ENCODE measurements around the gene AGRP. TPM values are rescaled to one million over a fixed set of nuclear protein-coding genes. Genes with fewer than 3 reads are reported as not detected.

AGRP gene
- total and polyA plus RNA-seq, 7 donors: not detected

GRCh38 chr16:67525176-67525860 lies 42.0 kb upstream of the AGRP start:
- Histone ChIP-seq H3K27me3 (no peaks in the 10 kb centered on the region), H3K4me3 (no peak overlapping the region), H3K27ac (no peak overlapping the region), H3K9me3 (no peaks in the 10 kb centered on the region), H3K36me3 (no peaks in the 10 kb centered on the region), H3K4me1 (peaks cover 0 to 24% (median 14%) of the 10 kb centered on the region in 4 donors)
- TF ChIP-seq EP300 (IDR thresholded peaks at IDR 0.05): no peak
- no peak for TF ChIP-seq POLR2AphosphoS5 (IDR thresholded peaks at IDR 0.05)
- TF ChIP-seq POLR2A (IDR thresholded peaks at IDR 0.05): no peak
- TF ChIP-seq CTCF (IDR thresholded peaks at IDR 0.05): no peak
- DNase-seq: no peak
- WGBS, 2 donors: 74 to 81% methylated on average over 11 of the region's 11 CpGs
- intact Hi-C loops (cut with DNase I): loop anchor here (10.0 kb wide), 3 partner anchors 279 to 409 kb away; partner anchors contain the start of genes CENPT, CTRL, NUTF2 and PSMB10

- Histone ChIP-seq H3K27me3 (no peaks in the 10 kb centered on the region), H3K4me3 (peak overlapping the region; percentile 26 to 52 (median 50)), H3K9me3 (no peaks in the 10 kb centered on the region), H3K27ac (peak overlapping the region; percentile 94 to 96 (median 96)), H3K36me3 (no peaks in the 10 kb centered on the region), H3K4me1 (peaks cover 0 to 16% (median 12%) of the 10 kb centered on the region in 4 donors)
- DNase-seq: peak; percentile 98
- WGBS, 2 donors: 0 to 1% methylated on average over 25 of the region's 25 CpGs
- intact Hi-C loops (cut with DNase I): loop anchor here (1.0 to 10.0 kb wide), 7 partner anchors 39 to 414 kb away; partner anchors contain the start of genes AGRP, ATP6V0D1, CENPT and CTCF
- TF ChIP-seq CTCF (IDR thresholded peaks at IDR 0.05) (peak; percentile 84 to 96 (median 89)), POLR2AphosphoS5 (IDR thresholded peaks at IDR 0.05) (peak; percentile 17 to 65 (median 56)), EP300 (IDR thresholded peaks at IDR 0.05) (no peak)
Measured at GRCh38 chr16:67521095-67521804, 37.9 kb upstream of the AGRP start.

GRCh38 chr16:67519242-67519641 lies 35.9 kb upstream of the AGRP start:
- TF ChIP-seq EP300 (IDR thresholded peaks at IDR 0.05): no peak
- no peak for TF ChIP-seq CTCF (IDR thresholded peaks at IDR 0.05)
- no peak for TF ChIP-seq POLR2A (IDR thresholded peaks at IDR 0.05)
- TF ChIP-seq POLR2AphosphoS5 (IDR thresholded peaks at IDR 0.05): no peak
- Histone ChIP-seq H3K27me3 (no peaks in the 10 kb centered on the region), H3K36me3 (no peaks in the 10 kb centered on the region), H3K27ac (no peak overlapping the region), H3K4me3 (no peak overlapping the region), H3K9me3 (no peaks in the 10 kb centered on the region), H3K4me1 (peaks cover 0 to 21% (median 13%) of the 10 kb centered on the region in 4 donors)
- DNase-seq: no peak
- intact Hi-C loops (cut with DNase I): no loop called here
- WGBS, 2 donors: 75 to 81% methylated on average over 4 of the region's 4 CpGs

GRCh38 chr16:67518676-67519075 lies 35.3 kb upstream of the AGRP start:
- intact Hi-C loops (cut with DNase I): no loop called here
- no peaks in the 10 kb centered on the region for H3K27me3 ChIP-seq
- no peak for DNase-seq
- WGBS, 2 donors: 60 to 81% methylated on average over 8 of the region's 8 CpGs
- H3K9me3 ChIP-seq: no peaks in the 10 kb centered on the region
- no peaks in the 10 kb centered on the region for H3K36me3 ChIP-seq
- no peak overlapping the region for H3K27ac ChIP-seq
- TF ChIP-seq EP300 (IDR thresholded peaks at IDR 0.05) (no peak), CTCF (IDR thresholded peaks at IDR 0.05) (no peak), POLR2AphosphoS5 (IDR thresholded peaks at IDR 0.05) (no peak), POLR2A (IDR thresholded peaks at IDR 0.05) (no peak)
- H3K4me1 ChIP-seq: peaks cover 0 to 21% (median 13%) of the 10 kb centered on the region in 4 donors
- no peak overlapping the region for H3K4me3 ChIP-seq

Data from sigmoid colon (tissue), 7 donors.